HCT116 (cell line): ENCODE results near the gene MTG2. TPM values are rescaled to one million over a fixed set of nuclear protein-coding genes. Genes with fewer than 3 reads are reported as not detected.

Experiments
- ATAC-seq: fragments of 200-7000 bp; cut with Tn5 transposase; 2 replicates; pipeline ENCODE4 v1.9.1; 2020; ENCODE audit warnings: mild to moderate bottlenecking, moderate library complexity
- BruUV-seq: library from RNA; stranded (reverse); fragments of 400-500 nt; replicated peaks from 2 replicates; lab custom pipeline; 2021; lab: Mats Ljungman, UMichigan
- CTCF ChIA-PET: fragments of 300-600 bp; sonication (Branson Sonifier 250); formaldehyde crosslinking; loops from one replicate; lab custom pipeline; 2021; ENCODE audit warnings: antibody characterized with exemption; lab: Charles Lee
- POLR2A ChIA-PET: fragments of 300-600, 350-600 bp; sonication (Branson Sonifier 250); formaldehyde crosslinking; loops from one replicate; lab custom pipeline; 2021; ENCODE audit warnings: antibody characterized with exemption; lab: Charles Lee
- RAD21 ChIA-PET, 2 experiments: fragments of 300-600 bp; sonication (Branson Sonifier 250); formaldehyde crosslinking; loops; one replicate each; lab custom pipeline; 2023; ENCODE audit warnings: low total read pairs in 2 of 2; ENCODE audit not compliant: uncharacterized antibody in 2 of 2, unreplicated experiment in 2 of 2, low non-redundant PET in 1 of 2; lab: Charles Lee
- DNase-seq: peaks from one replicate; pipeline ENCODE4 v3.0.0-alpha.2; 2010; ENCODE audit warnings: low read depth, low spot score
- H2AFZ ChIP-seq: fragments of 200-600 bp; shearing (Covaris generic), sonication (generic); 2 replicates; pipeline ENCODE4 v1.6.1; 2017; ENCODE audit warnings: low read depth, mixed run types, mixed read lengths, antibody characterized with exemption, low read length; ENCODE audit not compliant: poor library complexity, severe bottlenecking
- H3K27ac ChIP-seq: 2 replicates; pipeline ENCODE4 v1.5.1; 2012; ENCODE audit warnings: low read depth, low read length
- H3K27me3 ChIP-seq: fragments of 200-600 bp; sonication (generic); 2 replicates; pipeline ENCODE4 v1.6.1; 2016; ENCODE audit warnings: mixed run types, low read length, mixed read lengths; ENCODE audit not compliant: insufficient read depth
- H3K36me3 ChIP-seq, 2 experiments: fragments of 200-500 bp in 1 of 2; fragments of 200-600 bp in 1 of 2; sonication (Bioruptor generic) in 1 of 2; sonication (generic) in 1 of 2; 2 replicates each; pipeline versions ENCODE4 v1.5.1 to v1.6.1; 2014 to 2016; ENCODE audit warnings: low read length in 2 of 2, inconsistent platforms in 1 of 2, mixed read lengths in 1 of 2, mixed run types in 1 of 2; ENCODE audit not compliant: insufficient read depth in 2 of 2, control insufficient read depth in 1 of 2
- H3K4me1 ChIP-seq, 2 experiments: fragments of 200-600 bp in 1 of 2; sonication (generic) in 1 of 2; 2 replicates each; pipeline versions ENCODE4 v1.5.1 to v1.6.1; 2012 to 2017; ENCODE audit warnings: low read length in 2 of 2, inconsistent platforms in 1 of 2, mild to moderate bottlenecking in 1 of 2, mixed read lengths in 1 of 2, mixed run types in 1 of 2, moderate library complexity in 1 of 2; ENCODE audit not compliant: insufficient read depth in 2 of 2, control insufficient read depth in 1 of 2
- H3K4me2 ChIP-seq: fragments of 200-600 bp; sonication (generic); 2 replicates; pipeline ENCODE4 v1.6.1; 2017; ENCODE audit warnings: mixed run types, low read length, mixed read lengths
- H3K4me3 ChIP-seq, 2 experiments: fragments of 200-600 bp in 1 of 2; sonication (generic) in 1 of 2; replicated peaks in 1 of 2; 2 replicates each; pipeline ENCODE4 v1.5.1; 2011 to 2016; ENCODE audit warnings: low read length in 2 of 2, control low read depth in 1 of 2, low read depth in 1 of 2, mild to moderate bottlenecking in 1 of 2, mixed read lengths in 1 of 2, mixed run types in 1 of 2
- H3K79me2 ChIP-seq: fragments of 200-600 bp; sonication (generic); 2 replicates; pipeline ENCODE4 v1.6.1; 2017; ENCODE audit warnings: mild to moderate bottlenecking, mixed run types, low read length, moderate library complexity, mixed read lengths; ENCODE audit not compliant: insufficient read depth
- H3K9ac ChIP-seq: fragments of 200-600 bp; sonication (generic); 2 replicates; pipeline ENCODE4 v1.6.1; 2016; ENCODE audit warnings: low read length, mixed read lengths
- H3K9me2 ChIP-seq: fragments of 200-600 bp; sonication (generic), shearing (Covaris generic); 2 replicates; pipeline ENCODE4 v1.6.1; 2017; ENCODE audit warnings: mixed run types, mild to moderate bottlenecking, moderate library complexity; ENCODE audit not compliant: insufficient read depth
- H3K9me3 ChIP-seq, 2 experiments: fragments of 200-500 bp in 1 of 2; fragments of 200-600 bp in 1 of 2; sonication (Bioruptor generic) in 1 of 2; sonication (generic) in 1 of 2; 2 replicates each; pipeline ENCODE4 v1.6.1; 2014 to 2017; ENCODE audit warnings: low read length in 2 of 2, mixed read lengths in 2 of 2, inconsistent platforms in 1 of 2, low read depth in 1 of 2, mild to moderate bottlenecking in 1 of 2, mixed run types in 1 of 2, moderate library complexity in 1 of 2; ENCODE audit not compliant: control insufficient read depth in 1 of 2, insufficient read depth in 1 of 2
- H4K20me1 ChIP-seq: fragments of 200-600 bp; sonication (generic), shearing (Covaris generic); 2 replicates; pipeline ENCODE4 v1.6.1; 2017; ENCODE audit warnings: mixed run types, mild to moderate bottlenecking, moderate library complexity; ENCODE audit not compliant: insufficient read depth
- CBX3 ChIP-seq: IDR thresholded peaks from 2 replicates; pipeline ENCODE4 v1.6.1; 2012; ENCODE audit warnings: low read depth
- CEBPB ChIP-seq: IDR thresholded peaks from 2 replicates; pipeline ENCODE4 v1.6.1; 2012; ENCODE audit warnings: low read depth
- EGR1 ChIP-seq: IDR thresholded peaks from 2 replicates; pipeline ENCODE4 v1.6.1; 2012; ENCODE audit warnings: low read depth
- EZH2 ChIP-seq: fragments of 200-600 bp; sonication (generic); IDR thresholded peaks from 2 replicates; pipeline ENCODE4 v1.6.1; 2017; ENCODE audit warnings: antibody characterized with exemption, mixed run types
- EZH2phosphoT487 ChIP-seq: fragments of 200-600 bp; IDR thresholded peaks from 2 replicates; pipeline ENCODE4 v1.6.1; 2018; ENCODE audit warnings: antibody characterized with exemption, borderline replicate concordance
- FOSL1 ChIP-seq: IDR thresholded peaks from 2 replicates; pipeline ENCODE4 v1.6.1; 2012; ENCODE audit warnings: low read depth
- JUND ChIP-seq: IDR thresholded peaks from 2 replicates; pipeline ENCODE4 v1.6.1; 2012
- POLR2A ChIP-seq: IDR thresholded peaks from 2 replicates; pipeline ENCODE4 v1.7.0; 2011; ENCODE audit warnings: borderline replicate concordance; ENCODE audit not compliant: insufficient read depth, insufficient read length; ENCODE audit errors: extremely low read depth
- TCF7L2 ChIP-seq: IDR thresholded peaks from 2 replicates; pipeline ENCODE4 v1.7.0; 2011; ENCODE audit warnings: borderline replicate concordance, inconsistent platforms; ENCODE audit not compliant: insufficient read depth, insufficient read length; ENCODE audit errors: extremely low read depth
- ZNF274 ChIP-seq: fragments of 200-500 bp; sonication (Bioruptor generic); IDR thresholded peaks from 2 replicates; pipeline ENCODE4 v1.6.1; 2014; ENCODE audit warnings: mild to moderate bottlenecking, low read depth, low read length, inconsistent platforms
- intact Hi-C: fragments of 100-400 bp; cut with micrococcal nuclease; formaldehyde crosslinking; loops from 2 replicates; pipeline ENCODE4 v1.10.0; 2022
- total RNA-seq: library from RNA; stranded (reverse); gene quantifications from one replicate; pipeline ENCODE4 v1.2.1, GENCODE V29; 2021; ENCODE audit not compliant: unreplicated experiment
- TF ChIP-seq, protein P1 (sequence below): IDR thresholded peaks from 2 replicates; pipeline ENCODE4 v1.6.1; 2011; ENCODE audit warnings: mild to moderate bottlenecking, low read length, moderate library complexity; ENCODE audit not compliant: insufficient replicate concordance; ENCODE audit errors: extremely low read depth
- TF ChIP-seq, protein P2 (sequence below): IDR thresholded peaks from 2 replicates; pipeline ENCODE4 v1.6.1; 2012; ENCODE audit warnings: low read depth
- TF ChIP-seq, protein P3 (sequence below): IDR thresholded peaks from 2 replicates; pipeline ENCODE4 v1.6.1; 2012
- TF ChIP-seq, protein P4 (sequence below), 3 experiments: fragments of 200-600 bp in 1 of 3; sonication (generic) in 1 of 3; IDR thresholded peaks in 2 of 3; conservative IDR thresholded peaks in 1 of 3; 2 replicates each; pipeline ENCODE4 v1.5.1; 2012 to 2017; ENCODE audit warnings: low read depth in 2 of 3, low read length in 2 of 3, antibody characterized with exemption in 1 of 3, borderline replicate concordance in 1 of 3, control low read depth in 1 of 3, mild to moderate bottlenecking in 1 of 3, mixed read lengths in 1 of 3, mixed run types in 1 of 3, moderate library complexity in 1 of 3; ENCODE audit not compliant: insufficient read depth in 1 of 3

MTG2 gene
- total RNA-seq, 1 experiment from 2014 or later = 43.3 TPM

DNA sequence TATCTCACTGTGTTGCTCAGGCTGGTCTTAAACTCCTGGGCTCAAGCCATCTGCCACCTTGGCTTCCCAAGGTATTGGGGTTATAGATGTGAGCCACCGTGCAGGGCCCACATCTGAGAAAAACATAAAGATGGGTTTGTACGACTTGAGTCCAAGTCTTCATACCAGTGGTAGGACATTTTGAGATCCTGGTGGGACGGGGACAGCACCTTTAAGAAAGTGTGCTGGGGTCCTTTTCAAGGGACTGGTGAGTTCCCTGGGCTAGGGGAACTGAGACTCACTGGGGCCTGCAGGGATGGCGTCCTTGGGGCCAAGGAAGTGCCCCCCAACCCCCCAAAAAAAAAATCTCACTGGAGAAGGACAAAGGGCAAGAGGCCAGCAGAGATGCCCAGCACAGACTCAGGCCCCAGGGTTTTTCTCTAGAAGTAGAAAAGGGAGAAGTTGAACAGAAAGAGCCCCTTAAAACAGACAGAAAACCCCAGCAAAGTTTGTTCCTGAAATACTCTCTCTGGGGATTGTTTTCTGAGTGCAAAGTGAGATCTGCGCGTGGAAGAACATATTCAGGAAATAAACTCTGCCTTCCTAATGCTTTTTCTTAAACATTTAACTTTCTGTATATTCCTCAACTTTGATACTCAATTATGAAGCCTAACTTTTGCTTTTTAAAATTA lies 66.2 kb downstream of the MTG2 start:
- peaks cover 3 to 7% of the 10 kb centered on the region in 2 experiments; a peak in 2 of 4 replicates for H3K4me1 ChIP-seq
- CTCF ChIA-PET = no interaction called here
- ATAC-seq = no peak
- H3K9ac ChIP-seq = no peak overlapping the region
- intact Hi-C loops = no loop called here
- H3K27me3 ChIP-seq = no peaks in the 10 kb centered on the region
- H3K9me2 ChIP-seq = no peaks in the 10 kb centered on the region
- peaks cover 25% of the 10 kb centered on the region; the same call in 1 of the 2 replicates for H3K79me2 ChIP-seq
- no peak overlapping the region for H2AFZ ChIP-seq
- no TSS peak for BruUV-seq
- RAD21 ChIA-PET = no interaction called here
- TF ChIP-seq CEBPB (no peak), FOSL1 (no peak), ZNF274 (no peak), EZH2phosphoT487 (no peak), CBX3 (no peak), JUND (no peak), EGR1 (no peak), TCF7L2 (no peak), POLR2A (no peak), EZH2 (no peak)
- TF ChIP-seq, protein P1, sequence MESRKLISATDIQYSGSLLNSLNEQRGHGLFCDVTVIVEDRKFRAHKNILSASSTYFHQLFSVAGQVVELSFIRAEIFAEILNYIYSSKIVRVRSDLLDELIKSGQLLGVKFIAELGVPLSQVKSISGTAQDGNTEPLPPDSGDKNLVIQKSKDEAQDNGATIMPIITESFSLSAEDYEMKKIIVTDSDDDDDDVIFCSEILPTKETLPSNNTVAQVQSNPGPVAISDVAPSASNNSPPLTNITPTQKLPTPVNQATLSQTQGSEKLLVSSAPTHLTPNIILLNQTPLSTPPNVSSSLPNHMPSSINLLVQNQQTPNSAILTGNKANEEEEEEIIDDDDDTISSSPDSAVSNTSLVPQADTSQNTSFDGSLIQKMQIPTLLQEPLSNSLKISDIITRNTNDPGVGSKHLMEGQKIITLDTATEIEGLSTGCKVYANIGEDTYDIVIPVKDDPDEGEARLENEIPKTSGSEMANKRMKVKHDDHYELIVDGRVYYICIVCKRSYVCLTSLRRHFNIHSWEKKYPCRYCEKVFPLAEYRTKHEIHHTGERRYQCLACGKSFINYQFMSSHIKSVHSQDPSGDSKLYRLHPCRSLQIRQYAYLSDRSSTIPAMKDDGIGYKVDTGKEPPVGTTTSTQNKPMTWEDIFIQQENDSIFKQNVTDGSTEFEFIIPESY = no peak
- TF ChIP-seq, protein P2, sequence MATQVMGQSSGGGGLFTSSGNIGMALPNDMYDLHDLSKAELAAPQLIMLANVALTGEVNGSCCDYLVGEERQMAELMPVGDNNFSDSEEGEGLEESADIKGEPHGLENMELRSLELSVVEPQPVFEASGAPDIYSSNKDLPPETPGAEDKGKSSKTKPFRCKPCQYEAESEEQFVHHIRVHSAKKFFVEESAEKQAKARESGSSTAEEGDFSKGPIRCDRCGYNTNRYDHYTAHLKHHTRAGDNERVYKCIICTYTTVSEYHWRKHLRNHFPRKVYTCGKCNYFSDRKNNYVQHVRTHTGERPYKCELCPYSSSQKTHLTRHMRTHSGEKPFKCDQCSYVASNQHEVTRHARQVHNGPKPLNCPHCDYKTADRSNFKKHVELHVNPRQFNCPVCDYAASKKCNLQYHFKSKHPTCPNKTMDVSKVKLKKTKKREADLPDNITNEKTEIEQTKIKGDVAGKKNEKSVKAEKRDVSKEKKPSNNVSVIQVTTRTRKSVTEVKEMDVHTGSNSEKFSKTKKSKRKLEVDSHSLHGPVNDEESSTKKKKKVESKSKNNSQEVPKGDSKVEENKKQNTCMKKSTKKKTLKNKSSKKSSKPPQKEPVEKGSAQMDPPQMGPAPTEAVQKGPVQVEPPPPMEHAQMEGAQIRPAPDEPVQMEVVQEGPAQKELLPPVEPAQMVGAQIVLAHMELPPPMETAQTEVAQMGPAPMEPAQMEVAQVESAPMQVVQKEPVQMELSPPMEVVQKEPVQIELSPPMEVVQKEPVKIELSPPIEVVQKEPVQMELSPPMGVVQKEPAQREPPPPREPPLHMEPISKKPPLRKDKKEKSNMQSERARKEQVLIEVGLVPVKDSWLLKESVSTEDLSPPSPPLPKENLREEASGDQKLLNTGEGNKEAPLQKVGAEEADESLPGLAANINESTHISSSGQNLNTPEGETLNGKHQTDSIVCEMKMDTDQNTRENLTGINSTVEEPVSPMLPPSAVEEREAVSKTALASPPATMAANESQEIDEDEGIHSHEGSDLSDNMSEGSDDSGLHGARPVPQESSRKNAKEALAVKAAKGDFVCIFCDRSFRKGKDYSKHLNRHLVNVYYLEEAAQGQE = no peak
- TF ChIP-seq, protein P3, sequence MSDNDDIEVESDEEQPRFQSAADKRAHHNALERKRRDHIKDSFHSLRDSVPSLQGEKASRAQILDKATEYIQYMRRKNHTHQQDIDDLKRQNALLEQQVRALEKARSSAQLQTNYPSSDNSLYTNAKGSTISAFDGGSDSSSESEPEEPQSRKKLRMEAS = no peak
- TF ChIP-seq, protein P4, sequence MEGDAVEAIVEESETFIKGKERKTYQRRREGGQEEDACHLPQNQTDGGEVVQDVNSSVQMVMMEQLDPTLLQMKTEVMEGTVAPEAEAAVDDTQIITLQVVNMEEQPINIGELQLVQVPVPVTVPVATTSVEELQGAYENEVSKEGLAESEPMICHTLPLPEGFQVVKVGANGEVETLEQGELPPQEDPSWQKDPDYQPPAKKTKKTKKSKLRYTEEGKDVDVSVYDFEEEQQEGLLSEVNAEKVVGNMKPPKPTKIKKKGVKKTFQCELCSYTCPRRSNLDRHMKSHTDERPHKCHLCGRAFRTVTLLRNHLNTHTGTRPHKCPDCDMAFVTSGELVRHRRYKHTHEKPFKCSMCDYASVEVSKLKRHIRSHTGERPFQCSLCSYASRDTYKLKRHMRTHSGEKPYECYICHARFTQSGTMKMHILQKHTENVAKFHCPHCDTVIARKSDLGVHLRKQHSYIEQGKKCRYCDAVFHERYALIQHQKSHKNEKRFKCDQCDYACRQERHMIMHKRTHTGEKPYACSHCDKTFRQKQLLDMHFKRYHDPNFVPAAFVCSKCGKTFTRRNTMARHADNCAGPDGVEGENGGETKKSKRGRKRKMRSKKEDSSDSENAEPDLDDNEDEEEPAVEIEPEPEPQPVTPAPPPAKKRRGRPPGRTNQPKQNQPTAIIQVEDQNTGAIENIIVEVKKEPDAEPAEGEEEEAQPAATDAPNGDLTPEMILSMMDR (IDR thresholded peaks at IDR 0.05 in 2 of 3, conservative IDR thresholded peaks at IDR 0.05 in 1 of 3; ENCODE audit: borderline replicate concordance in 1 of 3, insufficient read depth in 1 of 3, low read depth in 2 of 3, low read length in 2 of 3) = no peak
- no peak for DNase-seq
- POLR2A ChIA-PET = no interaction called here
- H3K9me3 ChIP-seq = no peaks in the 10 kb centered on the region
- no peaks in the 10 kb centered on the region for H4K20me1 ChIP-seq
- no peak overlapping the region for H3K4me3 ChIP-seq
- H3K36me3 ChIP-seq = no peaks in the 10 kb centered on the region
- H3K27ac ChIP-seq = no peak overlapping the region
- no peak overlapping the region for H3K4me2 ChIP-seq
